PC-3 (cell line): ENCODE measurements around the gene RMDN3. TPM values are rescaled to one million over a fixed set of nuclear protein-coding genes. Genes with fewer than 3 reads are reported as not detected.
A peak's percentile ranks its signal among the peaks of the same experiment; 100 is the strongest.

ENCODE experiments used
- ATAC-seq: fragments of 200-7000 bp; cut with Tn5 transposase; 2 replicates; pipeline ENCODE4 v1.9.1; 2020; ENCODE audit warnings: mild to moderate bottlenecking, moderate library complexity
- BruUV-seq: library from RNA; stranded (reverse); fragments of 400-500 nt; replicated peaks from 2 replicates; lab custom pipeline; 2021; lab: Mats Ljungman, UMichigan
- CTCF ChIA-PET: fragments of 300-600 bp; sonication (Branson Sonifier 250); formaldehyde crosslinking; loops from one replicate; lab custom pipeline; 2022; ENCODE audit warnings: antibody characterized with exemption; lab: Charles Lee
- POLR2A ChIA-PET: fragments of 300-600 bp; sonication (Branson Sonifier 250); formaldehyde crosslinking; loops from one replicate; lab custom pipeline; 2022; ENCODE audit warnings: antibody characterized with exemption; ENCODE audit not compliant: unreplicated experiment; lab: Charles Lee
- DNase-seq: peaks from one replicate; pipeline ENCODE4 v3.0.0-alpha.2; 2015
- H2AFZ ChIP-seq: fragments of 300-600 bp; sonication (generic); 2 replicates; pipeline ENCODE4 v1.6.0; 2016; ENCODE audit warnings: antibody characterized with exemption, low read length
- H3F3A ChIP-seq: fragments of 300-600 bp; sonication (generic); one replicate; pipeline ENCODE4 v1.6.0; 2017; ENCODE audit warnings: antibody characterized with exemption, low read length, control low read depth, mild to moderate bottlenecking; ENCODE audit not compliant: unreplicated experiment
- H3K27ac ChIP-seq: fragments of 300-600 bp; sonication (generic); 2 replicates; pipeline ENCODE4 v1.5.1; 2016; ENCODE audit warnings: mild to moderate bottlenecking, low read length
- H3K27me3 ChIP-seq: fragments of 300-600 bp; sonication (generic); 2 replicates; pipeline ENCODE4 v1.6.1; 2016; ENCODE audit warnings: low read length, mixed read lengths
- H3K36me3 ChIP-seq: fragments of 300-600 bp; sonication (generic); 2 replicates; pipeline ENCODE4 v1.6.1; 2016; ENCODE audit warnings: low read depth, mixed run types, low read length, mixed read lengths
- H3K4me1 ChIP-seq: fragments of 300-600 bp; sonication (generic); 2 replicates; pipeline ENCODE4 v1.5.1; 2016; ENCODE audit warnings: low read length; ENCODE audit not compliant: insufficient read depth
- H3K4me2 ChIP-seq: fragments of 300-600 bp; sonication (generic); 2 replicates; pipeline ENCODE4 v1.6.0; 2016; ENCODE audit warnings: low read length
- H3K4me3 ChIP-seq: fragments of 300-600 bp; sonication (generic); 2 replicates; pipeline ENCODE4 v1.5.1; 2016; ENCODE audit warnings: mild to moderate bottlenecking, low read length, mixed read lengths
- H3K79me2 ChIP-seq: fragments of 300-600 bp; sonication (generic); 2 replicates; pipeline ENCODE4 v1.6.1; 2017; ENCODE audit warnings: low read length, mixed read lengths
- H3K9ac ChIP-seq: fragments of 300-600 bp; sonication (generic); 2 replicates; pipeline ENCODE4 v1.6.0; 2016; ENCODE audit warnings: mild to moderate bottlenecking, low read length
- H3K9me2 ChIP-seq: fragments of 300-600 bp; sonication (generic); replicated peaks from 2 replicates; pipeline ENCODE4 v1.6.1; 2016; ENCODE audit warnings: mixed run types, low read length, mixed read lengths
- H3K9me3 ChIP-seq: fragments of 300-600 bp; sonication (generic); 2 replicates; pipeline ENCODE4 v1.6.1; 2016; ENCODE audit warnings: low read length, mixed read lengths
- H4K20me1 ChIP-seq: fragments of 300-600 bp; sonication (generic); 2 replicates; pipeline ENCODE4 v1.6.1; 2016; ENCODE audit warnings: low read length, mixed read lengths
- EZH2 ChIP-seq: fragments of 300-600 bp; sonication (generic); IDR thresholded peaks from one replicate; pipeline ENCODE4 v1.6.1; 2017; ENCODE audit warnings: antibody characterized with exemption, mild to moderate bottlenecking, low read length; ENCODE audit not compliant: unreplicated experiment
- EZH2phosphoT487 ChIP-seq: fragments of 300-600 bp; sonication (generic); IDR thresholded peaks from 2 replicates; pipeline ENCODE4 v1.6.1; 2018; ENCODE audit warnings: mild to moderate bottlenecking, antibody characterized with exemption, low read length, borderline replicate concordance
- intact Hi-C: fragments of 100-400 bp; cut with micrococcal nuclease; formaldehyde crosslinking; loops from 2 replicates; pipeline ENCODE4 v1.9.0; 2023
- total RNA-seq: library from RNA; depleted of rRNA; stranded (reverse); fragments of >200 nt; gene quantifications from 2 replicates; pipeline ENCODE4 v1.2.3, GENCODE V29; 2014
- TF ChIP-seq, protein P1 (sequence below): fragments of 300-600 bp; sonication (generic); conservative IDR thresholded peaks from 2 replicates; pipeline ENCODE4 v1.5.1; 2017; ENCODE audit warnings: antibody characterized with exemption, low read depth, mild to moderate bottlenecking, low read length

Gene RMDN3
- total RNA-seq, 1 experiment from 2014 or later, result 21.4 TPM

DNA sequence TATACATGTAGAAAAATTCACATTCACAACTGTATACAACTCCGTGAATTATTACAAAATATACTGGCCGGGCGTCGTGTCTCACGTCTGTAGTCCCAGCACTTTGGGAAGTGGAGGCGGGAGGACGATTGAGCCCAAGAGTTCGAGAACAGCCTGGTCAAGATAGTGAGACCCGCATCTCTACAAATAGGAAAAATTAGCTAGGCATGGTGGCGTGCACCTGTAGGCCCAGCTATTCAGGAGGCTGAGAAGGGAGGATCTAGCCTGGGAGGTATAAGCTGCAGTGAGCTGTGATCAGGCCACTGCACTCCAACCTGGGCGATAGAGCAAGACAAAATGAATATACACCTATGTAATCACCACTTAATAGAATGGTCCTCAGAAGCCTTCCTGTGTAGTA is 58.8 kb downstream of the RMDN3 start:
- Histone ChIP-seq H3K4me2 (peak overlapping the region; percentile 83), H3K27ac (no peak overlapping the region), H3K9ac (peak overlapping the region; percentile 90), H2AFZ (peak overlapping the region; percentile 79; the same call in 1 of the 2 replicates), H3K79me2 (peaks cover 33% of the 10 kb centered on the region), H3K9me3 (no peaks in the 10 kb centered on the region), H3F3A (no peaks in the 10 kb centered on the region), H3K9me2 (no peaks in the 10 kb centered on the region), H3K36me3 (peaks cover 10% of the 10 kb centered on the region; the same call in 1 of the 2 replicates), H4K20me1 (no peaks in the 10 kb centered on the region), H3K27me3 (no peaks in the 10 kb centered on the region), H3K4me1 (peaks cover 10% of the 10 kb centered on the region; the same call in 1 of the 2 replicates), H3K4me3 (peak overlapping the region; percentile 77)
- ATAC-seq, result no peak
- DNase-seq, result no peak
- ChIA-PET POLR2A (interaction anchor here (0.6 kb wide), 1 partner anchor 46 kb away, joined by 4 read pairs; no protein-coding TSS in a partner anchor), CTCF (interaction anchor here (2.9 kb wide), 1 partner anchor 198 kb away, joined by 11 read pairs; the partner anchor contains the start of gene VPS18)
- intact Hi-C loops, result no loop called here
- TF ChIP-seq, protein P1, sequence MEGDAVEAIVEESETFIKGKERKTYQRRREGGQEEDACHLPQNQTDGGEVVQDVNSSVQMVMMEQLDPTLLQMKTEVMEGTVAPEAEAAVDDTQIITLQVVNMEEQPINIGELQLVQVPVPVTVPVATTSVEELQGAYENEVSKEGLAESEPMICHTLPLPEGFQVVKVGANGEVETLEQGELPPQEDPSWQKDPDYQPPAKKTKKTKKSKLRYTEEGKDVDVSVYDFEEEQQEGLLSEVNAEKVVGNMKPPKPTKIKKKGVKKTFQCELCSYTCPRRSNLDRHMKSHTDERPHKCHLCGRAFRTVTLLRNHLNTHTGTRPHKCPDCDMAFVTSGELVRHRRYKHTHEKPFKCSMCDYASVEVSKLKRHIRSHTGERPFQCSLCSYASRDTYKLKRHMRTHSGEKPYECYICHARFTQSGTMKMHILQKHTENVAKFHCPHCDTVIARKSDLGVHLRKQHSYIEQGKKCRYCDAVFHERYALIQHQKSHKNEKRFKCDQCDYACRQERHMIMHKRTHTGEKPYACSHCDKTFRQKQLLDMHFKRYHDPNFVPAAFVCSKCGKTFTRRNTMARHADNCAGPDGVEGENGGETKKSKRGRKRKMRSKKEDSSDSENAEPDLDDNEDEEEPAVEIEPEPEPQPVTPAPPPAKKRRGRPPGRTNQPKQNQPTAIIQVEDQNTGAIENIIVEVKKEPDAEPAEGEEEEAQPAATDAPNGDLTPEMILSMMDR, result no peak
- no peak for TF ChIP-seq EZH2
- TF ChIP-seq EZH2phosphoT487, result no peak
- no TSS peak for BruUV-seq

DNA sequence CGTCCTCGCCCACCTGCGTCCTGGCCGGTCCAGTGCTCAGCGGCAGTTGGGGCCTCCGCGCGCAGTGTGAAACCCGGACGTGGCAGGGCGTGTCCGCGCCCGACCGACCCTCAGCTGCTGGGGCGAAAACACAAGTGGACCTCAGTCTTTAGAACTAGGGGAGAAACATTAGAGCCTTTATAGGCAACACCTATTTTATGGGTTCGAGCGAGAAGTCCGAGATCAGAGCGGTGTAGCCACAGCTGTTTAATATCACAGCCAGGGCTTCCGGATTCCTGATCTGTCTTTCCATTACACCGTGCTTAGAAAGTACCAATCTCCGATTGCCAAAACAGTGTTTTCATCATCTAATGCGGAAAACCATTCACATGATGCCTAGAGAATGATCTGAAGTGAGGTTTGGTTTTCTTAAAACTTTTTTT is 59.6 kb downstream of the RMDN3 start:
- peak; percentile 34 for ATAC-seq
- CTCF ChIA-PET, result interaction anchor here (0.5 to 2.9 kb wide), 4 partner anchors 45 to 199 kb away, joined by 4 to 11 read pairs (median 4); partner anchors contain the start of gene VPS18
- intact Hi-C loops, result loop anchor here (2.0 kb wide), 2 partner anchors 17 to 101 kb away; partner anchors contain the start of gene KNL1

More for the DNA sequence above, 59.6 kb downstream of the RMDN3 start:
- H4K20me1 ChIP-seq, result no peaks in the 10 kb centered on the region
- no peaks in the 10 kb centered on the region for H3K9me3 ChIP-seq
- peaks cover 10% of the 10 kb centered on the region; the same call in 1 of the 2 replicates for H3K4me1 ChIP-seq
- H3K4me3 ChIP-seq, result peak overlapping the region; percentile 77
- peaks cover 33% of the 10 kb centered on the region for H3K79me2 ChIP-seq
- DNase-seq, result peak; percentile 16
- TF ChIP-seq, protein P1, result no peak
- no peak for TF ChIP-seq EZH2
- TF ChIP-seq EZH2phosphoT487, result no peak
- POLR2A ChIA-PET, result interaction anchor here (0.6 to 1.3 kb wide), 2 partner anchors 81 to 126 kb away, joined by 3 to 5 read pairs; partner anchors contain the start of gene RPUSD2
- H3K4me2 ChIP-seq, result peak overlapping the region; percentile 83
- H3K27me3 ChIP-seq, result no peaks in the 10 kb centered on the region
- peak overlapping the region; percentile 90 for H3K9ac ChIP-seq
- no peaks in the 10 kb centered on the region for H3K9me2 ChIP-seq
- H3K36me3 ChIP-seq, result peaks cover 10% of the 10 kb centered on the region; the same call in 1 of the 2 replicates
- peak overlapping the region; percentile 79 for H2AFZ ChIP-seq
- no peaks in the 10 kb centered on the region for H3F3A ChIP-seq
- TSS peak; percentile 51 for BruUV-seq
- H3K27ac ChIP-seq, result peak overlapping the region; percentile 90
